ENCODE results near the gene SEC16A. TPM values are rescaled to one million over a fixed set of nuclear protein-coding genes. Genes with fewer than 3 reads are reported as not detected.

The SEC16A gene
- total RNA-seq, 1 experiment from 2014 or later, result 56.4 TPM

DNA sequence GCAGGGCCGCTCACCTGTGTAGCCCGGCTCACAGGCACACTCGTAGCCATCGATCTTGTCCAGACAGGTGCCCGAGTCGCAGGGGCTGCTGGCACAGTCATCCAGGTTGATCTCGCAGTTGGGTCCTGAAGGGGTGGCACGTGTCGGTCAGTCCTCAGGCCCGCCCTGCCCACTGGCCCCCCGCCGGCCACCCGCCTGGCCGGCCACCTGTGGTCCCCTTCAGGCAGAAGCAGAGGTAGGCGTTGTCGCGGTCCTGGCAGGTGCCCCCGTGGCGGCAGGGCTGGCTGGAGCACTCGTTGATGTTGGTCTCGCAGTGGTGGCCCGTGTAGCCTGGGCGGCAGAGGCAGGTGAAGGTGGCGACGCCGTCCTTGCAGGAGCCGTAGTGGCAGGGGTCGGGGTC lies 32.4 kb upstream of the SEC16A start:
- Histone ChIP-seq H3K14ac (ENCODE audit: insufficient read depth, low read length) (no peak overlapping the region), H3K27me3 (ENCODE audit: insufficient read depth, low read length) (no peaks in the 10 kb centered on the region), H3K4me1 (ENCODE audit: insufficient read depth, low read length) (no peaks in the 10 kb centered on the region), H3K4me2 (ENCODE audit: insufficient read depth, insufficient read length, low read length) (no peak overlapping the region), H3K56ac (ENCODE audit: insufficient read length, low read depth, low read length) (no peak overlapping the region), H3K79me1 (ENCODE audit: insufficient read depth, low read depth, low read length, poor library complexity, severe bottlenecking) (no peaks in the 10 kb centered on the region), H3T11ph (ENCODE audit: low read length) (no peak overlapping the region), H2BK120ac (ENCODE audit: low read depth, low read length, poor library complexity, severe bottlenecking) (no peak overlapping the region), H3K79me2 (ENCODE audit: insufficient read depth, low read length) (no peaks in the 10 kb centered on the region), H3K27ac (ENCODE audit: insufficient read length, low read depth, low read length) (no peak overlapping the region), H2BK5ac (ENCODE audit: insufficient read length, low read length) (no peak overlapping the region), H3K9me3 (ENCODE audit: control insufficient read depth, low read depth, low read length) (no peaks in the 10 kb centered on the region), H2AK5ac (ENCODE audit: insufficient read length, low read length) (no peak overlapping the region), H2BK15ac (ENCODE audit: low read depth, low read length) (no peak overlapping the region), H2BK12ac (ENCODE audit: insufficient read length, low read depth, low read length) (no peak overlapping the region), H3K18ac (ENCODE audit: insufficient read length, low read depth, low read length) (no peak overlapping the region), H3K23me2 (ENCODE audit: insufficient read length, low read depth, low read length, poor library complexity, severe bottlenecking) (no peaks in the 10 kb centered on the region), H2AFZ (ENCODE audit: low read length) (no peak overlapping the region), H4K8ac (replicated peaks; ENCODE audit: insufficient read length, low read depth, low read length) (no peak overlapping the region), H4K20me1 (ENCODE audit: control insufficient read depth, insufficient read depth, insufficient read length) (peaks cover 3% of the 10 kb centered on the region), H4K91ac (ENCODE audit: insufficient read length, low read depth, low read length) (no peak overlapping the region), H3K9ac (ENCODE audit: extremely low read depth, insufficient read length, low read length) (no peak overlapping the region), H3K23ac (ENCODE audit: insufficient read length, low read depth, low read length) (no peak overlapping the region), H2BK20ac (ENCODE audit: low read depth, low read length, poor library complexity, severe bottlenecking) (no peak overlapping the region), H3K4ac (ENCODE audit: low read depth, low read length) (no peak overlapping the region), H4K5ac (ENCODE audit: insufficient read length, low read depth, low read length) (no peak overlapping the region)
- TF ChIP-seq, protein P1, sequence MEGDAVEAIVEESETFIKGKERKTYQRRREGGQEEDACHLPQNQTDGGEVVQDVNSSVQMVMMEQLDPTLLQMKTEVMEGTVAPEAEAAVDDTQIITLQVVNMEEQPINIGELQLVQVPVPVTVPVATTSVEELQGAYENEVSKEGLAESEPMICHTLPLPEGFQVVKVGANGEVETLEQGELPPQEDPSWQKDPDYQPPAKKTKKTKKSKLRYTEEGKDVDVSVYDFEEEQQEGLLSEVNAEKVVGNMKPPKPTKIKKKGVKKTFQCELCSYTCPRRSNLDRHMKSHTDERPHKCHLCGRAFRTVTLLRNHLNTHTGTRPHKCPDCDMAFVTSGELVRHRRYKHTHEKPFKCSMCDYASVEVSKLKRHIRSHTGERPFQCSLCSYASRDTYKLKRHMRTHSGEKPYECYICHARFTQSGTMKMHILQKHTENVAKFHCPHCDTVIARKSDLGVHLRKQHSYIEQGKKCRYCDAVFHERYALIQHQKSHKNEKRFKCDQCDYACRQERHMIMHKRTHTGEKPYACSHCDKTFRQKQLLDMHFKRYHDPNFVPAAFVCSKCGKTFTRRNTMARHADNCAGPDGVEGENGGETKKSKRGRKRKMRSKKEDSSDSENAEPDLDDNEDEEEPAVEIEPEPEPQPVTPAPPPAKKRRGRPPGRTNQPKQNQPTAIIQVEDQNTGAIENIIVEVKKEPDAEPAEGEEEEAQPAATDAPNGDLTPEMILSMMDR (conservative IDR thresholded peaks at IDR 0.05), result no peak
- Mint-ChIP-seq H3K36me3 (ENCODE audit: insufficient read depth in 1 of 3, low read depth in 3 of 3) (peaks cover 4 to 54% (median 47%) of the 10 kb centered on the region in 3 experiments; a peak in 6 of 7 replicates), H3K27me3 (ENCODE audit: low read depth) (no peaks in the 10 kb centered on the region), H3K9me3 (no peaks in the 10 kb centered on the region), H3K27ac (no peak overlapping the region), H3K4me3 (no peak overlapping the region), H3K4me1 (no peaks in the 10 kb centered on the region)
- DNase-seq, result no peak
- no CpG with 5 or more reads among the region's 28 CpGs for WGBS (ENCODE audit: extremely low coverage, insufficient read length, low lambda C conversion rate)
